Activated T-cell treated with anti-CD3 and anti-CD28 coated beads, Interleukin-2, amount 50 U/mL, for 24 hours (primary cell): ENCODE results near the gene SMARCD2.

Source experiments
- DNase-seq: peaks from one replicate; pipeline ENCODE4 v3.0.0-alpha.2; 2020
- H3K27ac Mint-ChIP-seq: 2 replicates; pipeline ENCODE4 v1.8.0; 2020; ENCODE audit warnings: mild to moderate bottlenecking, mixed read lengths
- H3K27me3 Mint-ChIP-seq: 2 replicates; pipeline ENCODE4 v1.8.0; 2020; ENCODE audit warnings: mixed read lengths
- H3K36me3 Mint-ChIP-seq: 2 replicates; pipeline ENCODE4 v1.8.0; 2020; ENCODE audit warnings: low read depth, mixed read lengths
- H3K4me1 Mint-ChIP-seq: 2 replicates; pipeline ENCODE4 v1.8.0; 2020; ENCODE audit warnings: low read depth, mixed read lengths
- H3K4me3 Mint-ChIP-seq: 2 replicates; pipeline ENCODE4 v1.8.0; 2020; ENCODE audit warnings: mild to moderate bottlenecking, moderate library complexity, mixed read lengths
- H3K9me3 Mint-ChIP-seq: 2 replicates; pipeline ENCODE4 v1.8.0; 2020; ENCODE audit warnings: mixed read lengths

SMARCD2 gene

GRCh38 chr17:63830904-63831491, 11.5 kb downstream of the SMARCD2 start:
- Mint-ChIP-seq H3K27me3 (no peaks in the 10 kb centered on the region), H3K4me1 (peaks cover 68% of the 10 kb centered on the region), H3K4me3 (peak overlapping the region; percentile 18)

GRCh38 chr17:63830278-63830677, 12.2 kb downstream of the SMARCD2 start:
- H3K36me3 Mint-ChIP-seq = peaks cover 100% of the 10 kb centered on the region

More at GRCh38 chr17:63830904-63831491, 11.5 kb downstream of the SMARCD2 start:
- Mint-ChIP-seq H3K27ac (peak overlapping the region; percentile 100), H3K9me3 (no peaks in the 10 kb centered on the region), H3K36me3 (peaks cover 100% of the 10 kb centered on the region)
- DNase-seq = no peak

GRCh38 chr17:63828936-63829335, 13.5 kb downstream of the SMARCD2 start:
- peak overlapping the region; percentile 100 for H3K27ac Mint-ChIP-seq
- H3K4me1 Mint-ChIP-seq = peaks cover 70% of the 10 kb centered on the region
- H3K4me3 Mint-ChIP-seq = peak overlapping the region; percentile 96
- H3K9me3 Mint-ChIP-seq = no peaks in the 10 kb centered on the region
- peaks cover 100% of the 10 kb centered on the region for H3K36me3 Mint-ChIP-seq
- no peaks in the 10 kb centered on the region for H3K27me3 Mint-ChIP-seq
- DNase-seq = no peak

More at GRCh38 chr17:63830278-63830677, 12.2 kb downstream of the SMARCD2 start:
- Mint-ChIP-seq H3K4me1 (peaks cover 69% of the 10 kb centered on the region), H3K4me3 (no peak overlapping the region), H3K9me3 (no peaks in the 10 kb centered on the region), H3K27ac (peak overlapping the region; percentile 100), H3K27me3 (no peaks in the 10 kb centered on the region)
- DNase-seq = no peak

GRCh38 chr17:63827801-63828221, 14.7 kb downstream of the SMARCD2 start:
- DNase-seq = no peak
- H3K4me3 Mint-ChIP-seq = peak overlapping the region; percentile 96
- H3K4me1 Mint-ChIP-seq = peaks cover 77% of the 10 kb centered on the region
- peaks cover 100% of the 10 kb centered on the region for H3K36me3 Mint-ChIP-seq
- peak overlapping the region; percentile 100 for H3K27ac Mint-ChIP-seq
- no peaks in the 10 kb centered on the region for H3K27me3 Mint-ChIP-seq
- no peaks in the 10 kb centered on the region for H3K9me3 Mint-ChIP-seq

GRCh38 chr17:63827002-63827800, 15.3 kb downstream of the SMARCD2 start, which contains the start of the genes FTSJ3 and PSMC5:
FTSJ3 (minus strand) TSS chr17:63827663; CDS start chr17:63826902, 761 bp downstream.
PSMC5 (plus strand) TSS chr17:63827431; CDS start chr17:63827491, 60 bp downstream.
- H3K27me3 Mint-ChIP-seq = no peaks in the 10 kb centered on the region
- peak within 1 kb of the TSS; percentile 96 for H3K4me3 Mint-ChIP-seq
- H3K36me3 Mint-ChIP-seq = peaks cover 100% of the 10 kb centered on the region
- peak within 1 kb of the TSS; percentile 100 for H3K27ac Mint-ChIP-seq
- DNase-seq = peak; percentile 94
- H3K4me1 Mint-ChIP-seq = peaks cover 80% of the 10 kb centered on the region
- no peaks in the 10 kb centered on the region for H3K9me3 Mint-ChIP-seq

- Mint-ChIP-seq H3K9me3 (no peaks in the 10 kb centered on the region), H3K4me1 (peaks cover 79% of the 10 kb centered on the region), H3K4me3 (peak overlapping the region; percentile 96), H3K27me3 (no peaks in the 10 kb centered on the region), H3K36me3 (peaks cover 100% of the 10 kb centered on the region), H3K27ac (peak overlapping the region; percentile 100)
- no peak for DNase-seq
Measured at GRCh38 chr17:63826468-63827001, 15.9 kb downstream of the SMARCD2 start.

GRCh38 chr17:63824362-63824761, 18.1 kb downstream of the SMARCD2 start:
- Mint-ChIP-seq H3K4me3 (peak overlapping the region; percentile 96), H3K36me3 (peaks cover 100% of the 10 kb centered on the region), H3K9me3 (no peaks in the 10 kb centered on the region), H3K27me3 (no peaks in the 10 kb centered on the region), H3K27ac (peak overlapping the region; percentile 100), H3K4me1 (peaks cover 66% of the 10 kb centered on the region)
- DNase-seq = no peak

GRCh38 chr17:63823659-63824331, 18.7 kb downstream of the SMARCD2 start:
- peak overlapping the region; percentile 100 for H3K27ac Mint-ChIP-seq
- H3K27me3 Mint-ChIP-seq = no peaks in the 10 kb centered on the region
- peaks cover 64% of the 10 kb centered on the region for H3K4me1 Mint-ChIP-seq
- no peak overlapping the region for H3K4me3 Mint-ChIP-seq
- DNase-seq = no peak
- H3K36me3 Mint-ChIP-seq = peaks cover 100% of the 10 kb centered on the region
- H3K9me3 Mint-ChIP-seq = no peaks in the 10 kb centered on the region

GRCh38 chr17:63822537-63822936, 19.9 kb downstream of the SMARCD2 start:
- DNase-seq = no peak
- Mint-ChIP-seq H3K27ac (peak overlapping the region; percentile 100), H3K4me1 (peaks cover 55% of the 10 kb centered on the region), H3K9me3 (no peaks in the 10 kb centered on the region), H3K4me3 (no peak overlapping the region), H3K27me3 (no peaks in the 10 kb centered on the region), H3K36me3 (peaks cover 100% of the 10 kb centered on the region)

- no peak overlapping the region for H3K4me3 Mint-ChIP-seq
- no peak for DNase-seq
- H3K27me3 Mint-ChIP-seq = no peaks in the 10 kb centered on the region
- no peaks in the 10 kb centered on the region for H3K9me3 Mint-ChIP-seq
- peaks cover 55% of the 10 kb centered on the region for H3K4me1 Mint-ChIP-seq
- H3K36me3 Mint-ChIP-seq = peaks cover 100% of the 10 kb centered on the region
- H3K27ac Mint-ChIP-seq = peak overlapping the region; percentile 100
Measured at GRCh38 chr17:63821804-63822203, 20.7 kb downstream of the SMARCD2 start.

GRCh38 chr17:63820963-63821561, 21.4 kb downstream of the SMARCD2 start:
- Mint-ChIP-seq H3K36me3 (peaks cover 100% of the 10 kb centered on the region), H3K4me3 (no peak overlapping the region), H3K9me3 (no peaks in the 10 kb centered on the region), H3K4me1 (peaks cover 52% of the 10 kb centered on the region), H3K27ac (peak overlapping the region; percentile 100), H3K27me3 (no peaks in the 10 kb centered on the region)
- no peak for DNase-seq

GRCh38 chr17:63819585-63820537, 22.6 kb downstream of the SMARCD2 start:
- Mint-ChIP-seq H3K9me3 (no peaks in the 10 kb centered on the region), H3K4me1 (peaks cover 42% of the 10 kb centered on the region)

GRCh38 chr17:63819131-63819530, 23.4 kb downstream of the SMARCD2 start:
- H3K36me3 Mint-ChIP-seq = peaks cover 100% of the 10 kb centered on the region
- no peaks in the 10 kb centered on the region for H3K27me3 Mint-ChIP-seq
- H3K4me3 Mint-ChIP-seq = no peak overlapping the region
- H3K27ac Mint-ChIP-seq = peak overlapping the region; percentile 100
- no peaks in the 10 kb centered on the region for H3K9me3 Mint-ChIP-seq
- DNase-seq = no peak
- H3K4me1 Mint-ChIP-seq = peaks cover 35% of the 10 kb centered on the region

More at GRCh38 chr17:63819585-63820537, 22.6 kb downstream of the SMARCD2 start:
- peak overlapping the region; percentile 100 for H3K27ac Mint-ChIP-seq
- H3K27me3 Mint-ChIP-seq = no peaks in the 10 kb centered on the region
- no peak for DNase-seq
- peak overlapping the region; percentile 6 for H3K4me3 Mint-ChIP-seq
- H3K36me3 Mint-ChIP-seq = peaks cover 100% of the 10 kb centered on the region
